Stimulated activated CD8-positive, alpha-beta memory T cell treated with anti-CD3 and anti-CD28 coated beads, Interleukin-12 subunit alpha, Interleukin-12 subunit beta, amount 100 ng/mL, for 24 hours (primary cell): Measurements from ENCODE around the gene TOX2.

ENCODE experiments used
- DNase-seq: peaks from one replicate; pipeline ENCODE4 v3.0.0-alpha.2; 2020; ENCODE audit errors: extremely low read depth

Gene TOX2

DNA sequence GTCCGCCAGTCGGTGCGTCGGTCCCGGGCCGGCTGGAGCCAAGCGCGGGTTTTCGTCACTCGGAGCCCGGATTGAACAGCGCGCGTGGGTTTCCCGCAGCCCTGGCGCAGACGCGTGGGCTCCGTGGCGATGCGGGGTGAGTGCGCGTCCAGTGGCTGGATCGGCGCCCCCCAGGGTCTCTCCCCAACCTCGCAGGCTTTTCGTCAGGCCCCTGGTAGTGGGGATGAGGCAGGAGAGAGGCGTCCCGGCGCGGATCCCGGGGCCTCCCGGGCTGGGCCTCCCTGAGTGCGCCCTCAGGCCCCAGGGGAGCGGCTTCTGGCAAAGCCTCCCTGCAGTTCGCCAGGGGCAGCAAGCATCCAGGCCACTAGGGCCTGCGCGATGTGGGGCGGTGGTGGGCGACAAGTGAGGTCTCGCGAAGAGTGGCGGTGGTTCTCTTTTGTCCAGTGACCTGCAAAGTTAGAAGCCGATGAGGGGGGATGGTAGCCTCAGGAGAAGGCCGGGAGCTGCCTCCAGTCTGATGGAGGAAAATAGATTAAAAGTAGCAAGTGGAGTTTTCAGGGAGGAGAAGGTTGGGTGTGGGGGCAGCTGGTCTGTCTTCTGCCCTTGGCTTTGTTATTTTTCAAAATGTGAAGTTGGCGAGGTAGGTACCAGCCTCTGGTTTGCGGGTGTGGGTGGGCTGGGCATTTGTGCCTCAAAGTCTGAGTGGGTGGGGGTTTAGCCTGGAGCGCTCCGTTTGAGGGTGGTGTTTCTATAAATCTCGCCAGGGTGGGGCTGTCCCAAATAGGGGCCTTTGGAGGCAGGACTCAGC is 1.6 kb downstream of the TOX2 start:
- DNase-seq, result no peak

GRCh38 chr20:43916881-43917371 is 2.3 kb downstream of the TOX2 start:
- no peak for DNase-seq

- DNase-seq, result no peak
These were observed 2.7 kb downstream of the TOX2 start for GRCh38 chr20:43917380-43917779.

DNA sequence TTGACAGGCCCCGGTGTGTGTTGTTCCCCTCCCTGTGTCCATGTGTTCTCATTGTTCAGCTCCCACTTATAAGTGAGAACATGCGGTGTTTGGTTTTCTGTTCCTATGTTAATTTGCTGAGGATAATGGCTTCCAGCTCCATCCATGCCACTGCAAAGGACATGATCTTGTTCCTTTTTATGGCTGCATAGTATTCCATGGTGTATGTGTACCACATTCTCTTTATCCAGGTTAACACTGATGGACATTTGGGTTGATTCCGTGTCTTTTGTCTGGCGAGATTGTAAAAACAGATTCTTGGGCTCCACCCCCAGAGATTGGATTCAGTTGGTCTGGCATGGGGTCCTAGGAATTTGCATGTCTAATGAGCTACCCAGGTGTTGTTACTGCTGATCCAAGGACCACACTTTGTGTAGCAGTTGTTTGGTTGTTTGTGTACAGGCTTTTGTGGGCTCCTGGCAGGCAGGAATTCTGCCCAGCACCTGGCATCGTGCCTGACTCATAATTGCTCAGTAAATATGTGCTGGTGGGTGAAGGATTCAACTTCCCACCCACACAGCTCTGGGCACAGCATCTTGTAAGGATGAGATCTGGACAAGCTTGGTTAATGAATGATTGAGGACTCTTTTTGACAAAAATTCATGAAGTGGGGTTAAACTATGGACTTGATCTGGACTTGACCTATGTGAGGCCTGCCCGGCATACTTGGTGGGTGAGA is 5.2 kb downstream of the TOX2 start:
- DNase-seq, result no peak

GRCh38 chr20:43920797-43921196 is 6.1 kb downstream of the TOX2 start:
- DNase-seq, result no peak

DNA sequence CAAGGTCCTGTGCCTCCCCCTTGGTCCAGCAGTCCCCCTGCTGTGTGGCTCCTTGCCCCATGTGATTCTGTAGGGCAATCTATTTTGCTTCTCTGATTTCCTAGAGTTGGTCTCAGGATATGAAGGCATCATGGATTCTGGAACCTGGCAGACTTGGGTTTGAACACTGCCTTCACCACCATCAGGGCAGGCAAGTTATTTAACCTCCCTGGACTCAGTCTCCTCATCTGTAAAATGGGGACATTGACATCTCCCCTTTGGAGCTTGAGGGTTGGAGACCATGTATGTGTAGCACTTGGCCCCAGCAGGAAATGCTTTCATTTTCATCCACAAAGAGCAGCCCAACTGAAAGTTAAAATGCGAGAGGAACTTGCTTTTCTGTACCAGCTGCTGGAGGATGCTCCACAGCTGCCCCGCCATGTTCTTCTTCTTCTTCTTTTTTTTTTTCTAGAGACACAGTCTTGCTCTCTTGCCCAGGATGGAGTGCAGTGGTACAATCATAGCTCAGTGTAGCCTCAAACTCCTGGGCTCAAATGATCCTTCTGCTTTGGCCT is 6.7 kb downstream of the TOX2 start:
- DNase-seq, result no peak

DNA sequence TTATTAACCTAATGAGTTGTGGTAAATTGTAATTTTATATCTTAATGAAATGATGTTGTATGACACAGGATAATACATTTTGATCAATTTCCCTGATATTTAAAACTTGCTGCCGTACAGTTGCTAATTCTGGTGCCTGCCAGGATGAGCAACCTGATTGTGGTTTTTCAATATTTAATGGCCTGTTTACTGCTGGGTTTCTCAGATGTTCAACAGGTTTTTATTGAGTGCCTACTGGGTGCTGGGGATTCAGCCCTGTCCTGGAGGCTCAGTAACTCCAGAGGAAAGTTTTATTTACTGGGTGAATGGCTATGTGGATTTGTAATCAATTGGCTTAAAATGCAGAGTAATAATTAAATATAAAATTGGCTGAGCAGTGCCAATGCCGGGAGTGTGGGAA is 8.0 kb downstream of the TOX2 start:
- no peak for DNase-seq

- DNase-seq, result no peak
These were observed 8.7 kb downstream of the TOX2 start for GRCh38 chr20:43923322-43923721.

GRCh38 chr20:43923917-43924316 is 9.3 kb downstream of the TOX2 start:
- no peak for DNase-seq

DNA sequence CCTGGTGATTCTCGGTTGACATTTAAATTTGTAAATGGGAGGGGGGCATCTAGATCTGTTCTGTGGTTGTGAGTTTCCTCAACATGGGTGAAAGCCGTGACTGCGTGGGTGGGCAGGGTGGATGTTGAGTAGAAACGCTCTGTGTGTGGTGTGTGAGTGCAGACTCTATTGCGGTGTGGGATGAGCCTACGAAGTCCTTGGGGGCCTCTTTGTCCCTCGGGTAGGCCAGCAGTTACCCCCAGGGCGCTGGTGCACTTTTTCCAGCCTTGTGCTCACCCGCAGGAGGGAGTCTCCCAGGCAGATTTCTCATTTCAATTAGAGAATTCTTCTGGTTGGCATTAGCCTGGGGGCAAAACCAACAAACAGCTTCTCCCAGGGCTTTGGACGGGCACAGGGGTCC is 10.6 kb downstream of the TOX2 start:
- DNase-seq, result peak; percentile 27

GRCh38 chr20:43925801-43926200 is 11.1 kb downstream of the TOX2 start:
- no peak for DNase-seq

GRCh38 chr20:43926287-43927050 is 11.8 kb downstream of the TOX2 start:
- DNase-seq, result no peak

- no peak for DNase-seq
These were observed 17.3 kb downstream of the TOX2 start for GRCh38 chr20:43931976-43932375.

- no peak for DNase-seq
These were observed 20.2 kb downstream of the TOX2 start for GRCh38 chr20:43934833-43935232.

DNA sequence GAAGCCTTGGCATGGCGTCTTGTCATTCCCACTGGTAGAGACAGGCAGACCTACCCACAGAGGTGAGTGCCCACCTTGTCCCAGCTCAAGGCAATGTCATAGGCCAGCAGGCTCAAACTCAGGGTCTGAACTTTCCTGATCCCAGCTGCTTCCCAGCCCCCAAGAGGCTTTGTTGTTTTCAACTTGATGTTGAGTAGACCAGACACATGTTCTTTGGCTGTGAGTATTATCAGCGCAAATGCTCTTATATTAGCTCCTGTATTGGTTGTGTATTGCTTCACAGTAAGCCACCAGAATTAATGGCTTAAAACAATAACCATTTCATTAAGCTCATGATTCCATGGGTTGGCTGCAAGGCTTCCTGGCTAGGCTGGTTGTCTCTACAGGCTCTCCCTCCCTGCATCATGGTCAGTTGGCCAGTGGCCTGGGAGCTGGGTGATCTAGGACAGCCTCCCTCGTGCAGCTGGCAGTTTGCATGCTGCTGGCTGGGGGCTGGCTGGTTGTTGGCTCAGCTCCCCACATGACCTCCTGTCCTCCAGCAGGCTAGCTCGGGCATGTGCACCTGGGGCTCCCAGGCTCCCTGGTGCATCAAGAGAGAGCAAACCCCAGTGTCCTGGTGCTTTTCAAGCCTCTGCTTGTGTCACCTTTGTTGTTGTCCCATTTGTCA is 21.6 kb downstream of the TOX2 start:
- no peak for DNase-seq

DNA sequence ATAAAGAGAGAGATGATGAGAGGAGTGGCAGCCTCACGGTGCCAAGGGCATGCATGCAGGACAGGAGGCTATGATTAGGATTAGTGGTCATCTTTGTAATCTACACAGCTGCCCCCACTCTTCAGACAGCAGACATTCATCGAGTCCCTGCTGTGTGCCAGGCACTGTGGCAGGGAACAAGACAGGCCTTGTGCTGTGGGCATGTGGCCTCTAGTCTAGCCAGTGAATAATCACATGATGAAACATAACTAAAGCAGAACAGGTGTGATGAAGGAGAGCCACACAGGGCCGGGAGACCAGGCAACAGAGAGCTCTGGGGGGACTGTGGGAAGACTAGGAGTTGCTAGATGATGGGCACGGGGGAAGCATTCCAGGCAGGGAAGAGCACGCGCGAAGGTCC is 22.2 kb downstream of the TOX2 start:
- no peak for DNase-seq

DNA sequence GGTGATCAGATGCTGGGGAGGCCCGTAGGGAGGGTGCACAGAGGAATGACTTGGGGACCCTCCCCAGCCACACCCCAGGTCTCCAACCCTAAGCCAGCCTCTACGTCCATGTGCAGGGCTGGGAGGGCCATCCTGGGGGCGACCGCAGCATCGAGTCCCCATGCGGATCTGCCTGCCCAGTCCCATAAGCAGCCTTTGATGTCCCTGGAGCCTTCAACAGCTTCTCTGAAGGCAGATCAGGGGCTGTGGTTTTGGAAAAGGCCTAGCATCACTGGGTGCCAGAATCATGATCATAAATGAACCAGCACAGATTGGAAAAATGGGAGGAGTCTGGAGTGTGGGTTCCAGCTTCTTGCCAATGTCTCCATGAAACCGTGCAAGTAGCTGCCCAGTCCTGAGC is 22.9 kb downstream of the TOX2 start:
- no peak for DNase-seq

DNA sequence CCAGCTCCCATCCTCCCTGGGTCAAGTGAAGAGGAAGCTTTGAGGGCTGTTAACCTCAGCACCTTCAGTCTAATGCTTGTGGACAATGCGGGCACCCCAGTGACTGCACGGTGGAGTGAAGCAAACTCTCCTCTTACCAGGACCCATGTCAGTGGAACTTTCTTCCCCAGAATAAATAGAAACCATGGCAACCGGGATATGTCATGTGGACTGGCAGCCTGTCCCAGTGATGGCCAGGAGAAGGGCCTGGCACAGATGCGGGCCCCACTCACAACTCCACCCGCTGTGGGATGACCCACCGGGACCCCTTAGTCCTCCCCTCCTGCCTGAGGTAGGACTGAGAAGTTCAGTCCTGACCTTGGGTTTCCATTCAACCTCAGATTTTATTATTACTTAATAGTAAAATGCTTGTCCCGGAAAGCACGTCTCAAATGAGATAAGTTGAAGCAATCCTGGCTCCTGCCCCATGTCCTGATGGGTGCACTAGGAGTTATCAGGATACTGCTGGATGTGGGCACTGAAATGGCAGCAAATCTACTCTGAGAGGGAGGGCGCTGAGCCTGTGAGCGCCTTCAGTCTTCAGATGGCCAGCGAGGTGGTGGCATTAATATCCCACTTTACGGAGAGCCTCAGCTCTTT is 23.5 kb downstream of the TOX2 start:
- no peak for DNase-seq

DNA sequence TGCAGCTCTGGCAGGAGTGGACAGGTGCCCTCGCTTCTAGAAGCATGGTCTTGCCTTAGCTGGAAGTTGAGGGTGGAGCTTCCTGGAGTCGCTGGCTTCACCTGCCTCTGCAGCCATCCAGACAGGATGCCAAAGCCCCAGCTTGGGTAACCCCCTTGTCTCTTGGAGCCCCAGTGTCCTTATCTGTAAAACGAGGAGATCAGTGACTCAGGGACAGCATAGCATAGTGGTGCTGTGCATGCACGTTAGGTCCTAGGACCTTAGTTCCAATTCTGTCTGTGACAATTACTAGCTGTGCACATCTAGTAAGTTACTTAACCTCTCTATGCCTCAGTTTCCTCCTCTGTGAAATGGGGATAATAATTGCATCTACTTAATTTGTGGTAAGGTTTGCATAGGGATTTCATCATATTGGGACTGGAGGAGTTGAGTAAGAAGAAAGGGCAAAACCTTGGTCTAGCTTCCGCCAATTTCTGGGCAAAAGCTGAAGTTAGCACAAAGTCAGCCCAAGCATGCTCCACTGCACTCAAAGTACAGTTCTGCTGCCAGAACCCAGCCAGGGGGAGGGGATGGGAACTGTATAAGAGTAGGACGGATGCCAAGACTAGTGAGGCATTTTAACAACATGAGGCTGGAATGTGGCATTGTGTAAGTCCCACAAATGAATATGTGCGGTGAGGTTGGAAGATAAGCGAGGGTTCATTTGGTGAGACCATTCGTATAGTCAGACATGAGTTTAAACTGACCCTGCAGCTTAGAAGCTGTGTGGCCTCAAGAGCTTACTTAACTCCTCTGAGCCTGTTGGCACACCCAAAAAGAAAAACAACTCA is 24.5 kb downstream of the TOX2 start:
- no peak for DNase-seq

DNA sequence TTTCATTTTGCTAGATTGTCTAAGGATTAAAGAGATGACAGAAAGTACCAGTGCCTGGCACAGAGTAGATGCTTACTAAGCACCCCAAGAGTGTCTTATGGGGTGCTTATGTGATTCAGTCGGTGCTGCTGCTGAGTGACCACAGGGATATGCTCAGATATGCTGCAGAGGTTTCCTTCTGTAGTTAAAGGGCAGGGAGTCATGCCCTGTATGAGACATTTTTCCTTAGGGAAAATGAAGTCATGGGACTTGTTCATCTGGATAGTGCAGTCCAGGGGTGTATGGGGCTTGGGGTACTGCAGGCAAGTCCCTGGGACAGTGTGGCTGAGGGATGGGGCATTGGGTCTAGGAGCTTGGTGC is 25.1 kb downstream of the TOX2 start:
- no peak for DNase-seq
